Endodermal cell (in vitro differentiated cells): ENCODE data around the gene E2F2. TPM values are rescaled to one million over a fixed set of nuclear protein-coding genes. Genes with fewer than 3 reads are reported as not detected.

ENCODE experiments used
- DNase-seq: peaks from one replicate; pipeline ENCODE4 v3.0.0-alpha.2; 2017
- H3K27ac ChIP-seq: 2 replicates; pipeline ENCODE4 v1.5.1; 2013; ENCODE audit warnings: mild to moderate bottlenecking, low read depth, low read length, moderate library complexity
- H3K27me3 ChIP-seq: 2 replicates; pipeline ENCODE4 v1.6.1; 2013; ENCODE audit warnings: mild to moderate bottlenecking, low read length, moderate library complexity; ENCODE audit not compliant: insufficient read depth, control insufficient read depth, poor library complexity, severe bottlenecking
- H3K36me3 ChIP-seq: 2 replicates; pipeline ENCODE4 v1.7.0; 2013; ENCODE audit warnings: mild to moderate bottlenecking, low read length, moderate library complexity; ENCODE audit not compliant: control insufficient read depth, insufficient read depth
- H3K4me1 ChIP-seq: one replicate; pipeline ENCODE4 v1.7.0; 2013; ENCODE audit warnings: low read length; ENCODE audit not compliant: control insufficient read depth, insufficient read depth
- H3K4me3 ChIP-seq: 2 replicates; pipeline ENCODE4 v1.5.1; 2013; ENCODE audit warnings: mild to moderate bottlenecking, low read length, moderate library complexity
- H3K9ac ChIP-seq: 2 replicates; pipeline ENCODE4 v1.6.1; 2013; ENCODE audit warnings: mild to moderate bottlenecking, low read length, moderate library complexity; ENCODE audit not compliant: poor library complexity, severe bottlenecking; ENCODE audit errors: extremely low read depth
- H3K9me3 ChIP-seq: 2 replicates; pipeline ENCODE4 v1.6.1; 2013; ENCODE audit warnings: mild to moderate bottlenecking, low read length, moderate library complexity; ENCODE audit not compliant: control insufficient read depth
- H3K27ac Mint-ChIP-seq: 2 replicates; pipeline ENCODE4 v1.8.0; 2020; ENCODE audit warnings: mixed read lengths
- H3K27me3 Mint-ChIP-seq: 2 replicates; pipeline ENCODE4 v1.8.0; 2021; ENCODE audit warnings: mild to moderate bottlenecking, mixed read lengths; ENCODE audit not compliant: insufficient read depth
- H3K36me3 Mint-ChIP-seq: 2 replicates; pipeline ENCODE4 v1.8.0; 2020; ENCODE audit warnings: low read depth, mixed read lengths
- H3K4me1 Mint-ChIP-seq: 2 replicates; pipeline ENCODE4 v1.8.0; 2020; ENCODE audit warnings: mixed read lengths
- H3K4me3 Mint-ChIP-seq: 2 replicates; pipeline ENCODE4 v1.8.0; 2020; ENCODE audit warnings: mild to moderate bottlenecking, moderate library complexity, mixed read lengths
- H3K9me3 Mint-ChIP-seq: 2 replicates; pipeline ENCODE4 v1.8.0; 2020; ENCODE audit warnings: mild to moderate bottlenecking, mixed read lengths
- WGBS, 2 experiments: methylation state at CpG; one replicate each; pipeline versions ENCODE4 v1.1.5 to v1.1.7; 2013; ENCODE audit warnings: missing lambda C conversion rate in 2 of 2, mixed read lengths in 1 of 2; ENCODE audit not compliant: insufficient coverage in 1 of 2, insufficient read length in 1 of 2; 5-methylcytosine and 5-hydroxymethylcytosine counted together
- total RNA-seq, 2 donors: library from RNA; stranded (reverse); fragmentation: NEBNext Ultra II Directional in 1 of 2; extraction: Animal tissue kit (Norgen Biotek cat#: 25700) in 1 of 2; gene quantifications; 2 replicates in 1 of 2; 3 replicates in 1 of 2; pipeline ENCODE4 v1.2.1, GENCODE V29; 2021
- TF ChIP-seq, protein P1 (sequence below): fragments of 200-600 bp; sonication (generic); conservative IDR thresholded peaks from 2 replicates; pipeline ENCODE4 v1.5.0; 2021; ENCODE audit warnings: antibody characterized with exemption, mild to moderate bottlenecking

Gene E2F2
- total RNA-seq, 2 donors from 2014 or later = 7.3 to 9.8 TPM

DNA sequence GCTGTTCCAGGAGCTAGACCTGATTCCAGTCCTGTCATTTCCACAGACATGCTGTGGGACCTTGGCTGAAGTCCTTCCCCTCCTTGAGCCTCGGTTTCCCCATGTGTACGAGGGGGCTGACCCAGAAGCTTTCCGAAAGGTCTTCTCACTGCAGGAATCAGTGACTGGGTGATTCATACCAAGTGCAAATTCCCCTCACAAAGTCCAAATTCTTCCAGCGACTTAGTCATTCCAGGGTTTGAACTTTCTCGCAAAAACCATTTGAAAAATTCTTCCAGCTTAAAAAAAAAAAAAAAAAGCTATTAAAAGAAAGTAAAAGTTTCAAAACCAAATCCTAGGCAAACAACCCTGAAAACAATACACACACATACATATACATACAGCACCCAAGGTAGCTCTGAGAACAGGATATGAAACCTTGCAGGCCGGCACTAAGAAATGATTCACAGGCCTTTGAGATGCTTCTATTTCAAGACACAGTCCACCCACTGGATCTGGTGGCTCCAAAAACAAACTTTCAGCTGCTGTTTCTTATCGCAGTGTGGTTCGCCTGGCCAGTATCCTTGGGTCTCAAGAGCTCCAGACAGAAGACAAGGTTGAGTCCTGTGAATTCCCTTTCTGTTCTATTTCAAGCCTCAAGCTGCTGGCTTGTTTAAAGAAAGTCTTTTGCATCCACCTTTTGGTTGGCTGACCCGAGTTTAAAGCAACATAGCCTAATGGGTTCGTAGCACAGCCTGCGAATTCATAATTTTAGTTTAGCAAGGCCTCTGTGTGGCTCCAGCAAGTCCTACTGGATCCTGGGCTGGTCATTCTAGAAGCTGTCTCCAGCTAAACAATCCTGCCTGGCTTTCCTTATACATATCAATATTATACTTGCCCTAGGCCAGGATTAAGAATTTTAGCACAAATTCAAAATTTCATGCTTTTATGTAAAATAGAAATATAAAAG, 46.3 kb upstream of the E2F2 start:
- TF ChIP-seq, protein P1, sequence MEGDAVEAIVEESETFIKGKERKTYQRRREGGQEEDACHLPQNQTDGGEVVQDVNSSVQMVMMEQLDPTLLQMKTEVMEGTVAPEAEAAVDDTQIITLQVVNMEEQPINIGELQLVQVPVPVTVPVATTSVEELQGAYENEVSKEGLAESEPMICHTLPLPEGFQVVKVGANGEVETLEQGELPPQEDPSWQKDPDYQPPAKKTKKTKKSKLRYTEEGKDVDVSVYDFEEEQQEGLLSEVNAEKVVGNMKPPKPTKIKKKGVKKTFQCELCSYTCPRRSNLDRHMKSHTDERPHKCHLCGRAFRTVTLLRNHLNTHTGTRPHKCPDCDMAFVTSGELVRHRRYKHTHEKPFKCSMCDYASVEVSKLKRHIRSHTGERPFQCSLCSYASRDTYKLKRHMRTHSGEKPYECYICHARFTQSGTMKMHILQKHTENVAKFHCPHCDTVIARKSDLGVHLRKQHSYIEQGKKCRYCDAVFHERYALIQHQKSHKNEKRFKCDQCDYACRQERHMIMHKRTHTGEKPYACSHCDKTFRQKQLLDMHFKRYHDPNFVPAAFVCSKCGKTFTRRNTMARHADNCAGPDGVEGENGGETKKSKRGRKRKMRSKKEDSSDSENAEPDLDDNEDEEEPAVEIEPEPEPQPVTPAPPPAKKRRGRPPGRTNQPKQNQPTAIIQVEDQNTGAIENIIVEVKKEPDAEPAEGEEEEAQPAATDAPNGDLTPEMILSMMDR = no peak
- H3K9me3 ChIP-seq = no peaks in the 10 kb centered on the region
- Mint-ChIP-seq H3K4me1 (peaks cover 31% of the 10 kb centered on the region), H3K27me3 (no peaks in the 10 kb centered on the region), H3K9me3 (no peaks in the 10 kb centered on the region), H3K27ac (no peak overlapping the region), H3K4me3 (no peak overlapping the region), H3K36me3 (no peaks in the 10 kb centered on the region)
- H3K4me1 ChIP-seq = no peaks in the 10 kb centered on the region
- no peaks in the 10 kb centered on the region for H3K27me3 ChIP-seq
- H3K4me3 ChIP-seq = no peak overlapping the region
- no peak for DNase-seq
- peak overlapping the region; percentile 5 for H3K27ac ChIP-seq
- H3K9ac ChIP-seq = no peak overlapping the region
- WGBS, 2 experiments = 82 to 86% methylated on average over 10 to 11 of the region's 11 CpGs
- H3K36me3 ChIP-seq = no peaks in the 10 kb centered on the region

DNA sequence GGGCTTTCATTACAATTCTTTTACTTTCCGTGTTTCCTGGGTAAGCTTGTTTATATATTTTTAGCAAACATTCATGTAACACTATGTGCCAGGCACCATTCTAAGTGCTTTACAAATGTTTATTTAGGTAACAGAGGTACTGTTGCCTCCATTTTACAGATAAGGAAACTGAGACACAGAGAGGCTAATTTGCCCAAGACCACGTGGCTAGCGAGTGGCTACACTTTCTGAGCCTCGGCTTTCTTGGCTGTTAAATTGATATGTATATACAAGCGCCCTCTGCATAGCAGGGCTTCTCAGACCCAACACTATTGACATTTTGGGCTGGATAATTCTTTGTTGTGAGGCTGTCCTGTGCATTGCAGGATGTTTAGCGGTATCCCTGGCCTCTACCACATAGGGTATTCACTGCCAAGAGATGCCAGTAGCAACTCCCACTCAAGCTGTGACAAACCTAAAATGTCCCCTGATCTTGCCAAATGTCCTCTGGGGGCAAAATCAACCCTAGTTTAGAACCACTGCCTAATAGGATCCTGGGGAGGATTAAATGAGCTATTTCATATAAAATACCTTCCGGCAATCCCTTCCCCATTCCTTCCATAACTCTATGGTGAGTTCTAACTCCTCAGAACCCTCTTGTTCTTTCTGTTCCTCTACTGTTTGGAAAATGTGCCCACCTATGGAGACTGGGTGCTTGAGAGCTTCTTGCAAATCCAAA, 45.5 kb upstream of the E2F2 start:
- TF ChIP-seq, protein P1 = no peak
- no peaks in the 10 kb centered on the region for H3K27me3 Mint-ChIP-seq
- H3K4me1 Mint-ChIP-seq = peaks cover 31% of the 10 kb centered on the region
- Histone ChIP-seq H3K4me3 (no peak overlapping the region), H3K27me3 (no peaks in the 10 kb centered on the region), H3K9me3 (no peaks in the 10 kb centered on the region), H3K36me3 (no peaks in the 10 kb centered on the region), H3K9ac (no peak overlapping the region), H3K27ac (no peak overlapping the region), H3K4me1 (no peaks in the 10 kb centered on the region)
- H3K9me3 Mint-ChIP-seq = no peaks in the 10 kb centered on the region
- DNase-seq = no peak
- WGBS, 2 experiments = 87 to 92% methylated on average over 7 of the region's 7 CpGs
- no peak overlapping the region for H3K27ac Mint-ChIP-seq
- no peaks in the 10 kb centered on the region for H3K36me3 Mint-ChIP-seq
- H3K4me3 Mint-ChIP-seq = no peak overlapping the region

DNA sequence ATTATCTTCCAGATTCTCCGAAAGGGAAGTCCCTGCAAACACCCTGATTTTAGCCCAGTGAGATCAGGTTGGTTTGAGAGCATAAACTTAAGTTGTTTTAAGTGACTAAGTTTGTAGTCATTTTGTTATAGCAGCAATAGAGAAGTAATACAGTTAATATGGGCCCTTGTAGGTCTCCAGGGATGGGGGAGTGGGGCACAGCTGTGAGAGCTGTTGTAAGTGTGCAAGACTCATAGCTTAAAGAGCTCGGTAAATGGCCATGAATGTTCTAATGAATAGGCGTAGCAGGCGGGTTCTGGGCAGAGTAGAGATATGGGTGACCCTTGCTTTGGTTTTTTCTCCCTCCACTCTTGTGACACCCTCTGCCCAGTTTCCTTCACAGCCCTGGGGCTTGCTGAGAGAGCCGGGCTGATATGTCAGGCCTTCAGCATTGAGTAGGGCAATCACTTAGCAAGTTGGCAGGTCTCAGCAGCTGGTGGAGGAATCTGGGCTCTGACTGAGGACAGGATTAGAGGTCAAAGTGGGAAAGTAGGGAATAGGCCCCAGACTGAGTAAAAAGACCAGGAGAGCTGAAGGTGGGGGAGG, 44.3 kb upstream of the E2F2 start:
- H3K36me3 Mint-ChIP-seq = no peaks in the 10 kb centered on the region
- no peaks in the 10 kb centered on the region for H3K27me3 Mint-ChIP-seq
- H3K4me1 ChIP-seq = no peaks in the 10 kb centered on the region
- H3K4me3 ChIP-seq = no peak overlapping the region
- WGBS, 2 experiments = 86 to 92% methylated on average over 4 to 5 of the region's 5 CpGs
- no peak overlapping the region for H3K27ac ChIP-seq
- no peak overlapping the region for H3K9ac ChIP-seq
- peaks cover 21% of the 10 kb centered on the region for H3K4me1 Mint-ChIP-seq
- TF ChIP-seq, protein P1 = no peak
- H3K27me3 ChIP-seq = no peaks in the 10 kb centered on the region
- DNase-seq = no peak
- H3K36me3 ChIP-seq = no peaks in the 10 kb centered on the region
- no peak overlapping the region for H3K4me3 Mint-ChIP-seq
- peak overlapping the region; percentile 8 for H3K27ac Mint-ChIP-seq
- no peaks in the 10 kb centered on the region for H3K9me3 Mint-ChIP-seq
- no peaks in the 10 kb centered on the region for H3K9me3 ChIP-seq
